HepG2 (cell line): ENCODE measurements around the gene LDLRAD4. TPM values are rescaled to one million over a fixed set of nuclear protein-coding genes. Genes with fewer than 3 reads are reported as not detected.

Experiments
- ATM ChIP-seq: fragments of 450-650 bp; IDR thresholded peaks from 2 replicates; pipeline ENCODE4 v1.7.1; 2017; ENCODE audit warnings: mild to moderate bottlenecking, borderline replicate concordance
- DR1 ChIP-seq: sonication (generic); formaldehyde crosslinking; IDR thresholded peaks from 2 replicates; pipeline ENCODE4 v1.8.0; 2021; ENCODE audit warnings: mild to moderate bottlenecking, missing genetic modification reagents, inconsistent platforms
- FOXO1 ChIP-seq: sonication (generic); formaldehyde crosslinking; IDR thresholded peaks from 2 replicates; pipeline ENCODE4 v1.4.0; 2020; ENCODE audit warnings: missing genetic modification reagents
- KDM2A ChIP-seq: sonication (generic); formaldehyde crosslinking; IDR thresholded peaks from 2 replicates; pipeline ENCODE4 v1.4.0; 2020; ENCODE audit warnings: low read depth, missing genetic modification reagents, borderline replicate concordance
- MBNL3 ChIP-seq: fragments of 250-450 bp; sonication (Bioruptor Pico); conservative IDR thresholded peaks from 2 replicates; pipeline ENCODE4 v1.8.0; 2022; ENCODE audit warnings: mild to moderate bottlenecking, inconsistent platforms
- NAIF1 ChIP-seq: sonication (generic); formaldehyde crosslinking; IDR thresholded peaks from 2 replicates; pipeline ENCODE4 v1.5.0; 2020; ENCODE audit warnings: mild to moderate bottlenecking, missing genetic modification reagents, borderline replicate concordance
- NFATC3 ChIP-seq: sonication (generic); formaldehyde crosslinking; IDR thresholded peaks from 2 replicates; pipeline ENCODE4 v1.5.1; 2020; ENCODE audit warnings: mild to moderate bottlenecking, missing genetic modification reagents
- PCBP1 ChIP-seq: fragments of 200-400 bp; formaldehyde crosslinking; IDR thresholded peaks from 2 replicates; pipeline ENCODE4 v1.6.1; 2017; ENCODE audit warnings: mild to moderate bottlenecking, low read depth, low read length, borderline replicate concordance
- PPARG ChIP-seq: conservative IDR thresholded peaks from 2 replicates; pipeline ENCODE4 v1.6.1; 2016; ENCODE audit warnings: missing biosample characterization, missing genetic modification reagents
- ZBTB7B ChIP-seq: sonication (generic); formaldehyde crosslinking; IDR thresholded peaks from 2 replicates; pipeline ENCODE4 v1.4.0; 2020; ENCODE audit warnings: missing genetic modification reagents
- ZNF101 ChIP-seq: sonication (generic); formaldehyde crosslinking; IDR thresholded peaks from 2 replicates; pipeline ENCODE4 v1.4.0; 2020; ENCODE audit warnings: mild to moderate bottlenecking, low read depth, missing genetic modification reagents, borderline replicate concordance
- ZNF44 ChIP-seq: sonication (generic); formaldehyde crosslinking; IDR thresholded peaks from 2 replicates; pipeline ENCODE4 v1.5.1; 2020; ENCODE audit warnings: mild to moderate bottlenecking, missing genetic modification reagents
- ZNF589 ChIP-seq: sonication (generic); formaldehyde crosslinking; conservative IDR thresholded peaks from 2 replicates; pipeline ENCODE4 v1.8.0; 2022; ENCODE audit warnings: mild to moderate bottlenecking, moderate library complexity, missing genetic modification reagents
- ZNF614 ChIP-seq: IDR thresholded peaks from 2 replicates; pipeline ENCODE4 v1.6.1; 2018; ENCODE audit warnings: missing biosample characterization, missing genetic modification reagents, inconsistent platforms, borderline replicate concordance
- ZNF773 ChIP-seq: sonication (generic); formaldehyde crosslinking; IDR thresholded peaks from 2 replicates; pipeline ENCODE4 v1.4.0; 2020; ENCODE audit warnings: missing genetic modification reagents, borderline replicate concordance
- ZNF792 ChIP-seq: IDR thresholded peaks from 2 replicates; pipeline ENCODE4 v1.6.1; 2016
- polyA plus RNA-seq, 8 experiments: library from polyadenylated mRNA; depleted of rRNA in 3 of 8; stranded (reverse) in 7 of 8; unstranded in 1 of 8; fragments of >200 nt; fragmentation: Illumina TruSeq in 4 of 8; extraction: Trizol in 4 of 8; gene quantifications; 2 replicates each; pipeline versions ENCODE4 v1.2.1 to v1.2.3, GENCODE V29; 2011 to 2016; ENCODE audit warnings: low read depth in 4 of 8, missing spikeins in 1 of 8, mixed read lengths in 1 of 8; ENCODE audit not compliant: insufficient read depth in 1 of 8
- total RNA-seq, 5 experiments: library from RNA; depleted of rRNA; stranded (reverse); fragments of >200 nt; fragmentation: Illumina TruSeq; extraction: Trizol; gene quantifications; 2 replicates each; pipeline ENCODE4 v1.2.3, GENCODE V29; 2016; ENCODE audit warnings: low read depth in 1 of 5
- TF ChIP-seq, protein P1 (sequence below): sonication (generic); formaldehyde crosslinking; IDR thresholded peaks from 2 replicates; pipeline ENCODE4 v1.5.0; 2020; ENCODE audit warnings: missing genetic modification reagents
- TF ChIP-seq, protein P2 (sequence below): IDR thresholded peaks from 2 replicates; pipeline ENCODE4 v1.6.1; 2016; ENCODE audit warnings: low read depth, borderline replicate concordance
- TF ChIP-seq, protein P3 (sequence below): sonication (generic); formaldehyde crosslinking; conservative IDR thresholded peaks from 2 replicates; pipeline ENCODE4 v1.8.0; 2022; ENCODE audit warnings: mild to moderate bottlenecking, moderate library complexity, missing genetic modification reagents
- TF ChIP-seq, protein P4 (sequence below): sonication (generic); formaldehyde crosslinking; conservative IDR thresholded peaks from 2 replicates; pipeline ENCODE4 v1.8.0; 2022; ENCODE audit warnings: missing genetic modification reagents
- TF ChIP-seq, protein P5 (sequence below): sonication (generic); formaldehyde crosslinking; conservative IDR thresholded peaks from 2 replicates; pipeline ENCODE4 v1.4.0; 2020; ENCODE audit warnings: missing genetic modification reagents
- TF ChIP-seq, protein P6 (sequence below): sonication (generic); formaldehyde crosslinking; IDR thresholded peaks from 2 replicates; pipeline ENCODE4 v1.8.0; 2022; ENCODE audit warnings: missing genetic modification reagents, mild to moderate bottlenecking, borderline replicate concordance

The LDLRAD4 gene
- total and polyA plus RNA-seq, 2 of the 13 experiments (the other 11 are each of a cell fraction or from before 2014, with no cell fraction given) = 13.6 to 20.9 TPM

DNA sequence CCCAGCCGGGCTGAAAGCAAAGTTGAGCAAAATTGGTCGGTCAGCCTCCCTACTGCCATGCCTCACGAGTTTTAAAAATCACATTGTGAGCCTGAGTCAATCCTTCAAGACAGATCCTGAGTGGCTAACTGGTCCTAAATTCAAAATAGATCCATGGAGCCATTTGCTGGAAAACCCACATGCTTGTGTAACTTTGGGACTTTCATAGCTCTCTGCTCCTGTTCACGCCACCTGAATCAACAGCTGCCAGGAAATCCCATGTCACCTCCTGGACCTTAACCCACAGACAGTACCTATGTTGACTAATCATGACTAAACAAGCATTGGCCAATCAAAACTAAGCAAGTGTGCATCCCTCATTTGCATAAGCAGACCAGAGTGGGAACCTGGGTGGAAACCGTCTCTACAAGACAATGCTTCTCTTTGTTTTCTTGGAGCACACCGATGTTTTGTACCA lies 42.8 kb upstream of the LDLRAD4 start (continued):
- TF ChIP-seq, protein P1, sequence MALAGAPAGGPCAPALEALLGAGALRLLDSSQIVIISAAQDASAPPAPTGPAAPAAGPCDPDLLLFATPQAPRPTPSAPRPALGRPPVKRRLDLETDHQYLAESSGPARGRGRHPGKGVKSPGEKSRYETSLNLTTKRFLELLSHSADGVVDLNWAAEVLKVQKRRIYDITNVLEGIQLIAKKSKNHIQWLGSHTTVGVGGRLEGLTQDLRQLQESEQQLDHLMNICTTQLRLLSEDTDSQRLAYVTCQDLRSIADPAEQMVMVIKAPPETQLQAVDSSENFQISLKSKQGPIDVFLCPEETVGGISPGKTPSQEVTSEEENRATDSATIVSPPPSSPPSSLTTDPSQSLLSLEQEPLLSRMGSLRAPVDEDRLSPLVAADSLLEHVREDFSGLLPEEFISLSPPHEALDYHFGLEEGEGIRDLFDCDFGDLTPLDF (CRISPR knock-in tag) = no peak
- no peak for TF ChIP-seq KDM2A (CRISPR knock-in tag)
- TF ChIP-seq PCBP1 = no peak
- TF ChIP-seq, protein P2, sequence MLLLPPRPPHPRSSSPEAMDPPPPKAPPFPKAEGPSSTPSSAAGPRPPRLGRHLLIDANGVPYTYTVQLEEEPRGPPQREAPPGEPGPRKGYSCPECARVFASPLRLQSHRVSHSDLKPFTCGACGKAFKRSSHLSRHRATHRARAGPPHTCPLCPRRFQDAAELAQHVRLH (CRISPR knock-in tag) = no peak
- no peak for TF ChIP-seq ZNF101 (CRISPR knock-in tag)
- TF ChIP-seq MBNL3 (CRISPR knock-in tag) = no peak
- TF ChIP-seq ZNF773 = no peak
- no peak for TF ChIP-seq NFATC3 (CRISPR knock-in tag)
- no peak for TF ChIP-seq ZNF614 (CRISPR knock-in tag)
- TF ChIP-seq ZNF792 (CRISPR knock-in tag) = no peak
- peak; percentile 84 for TF ChIP-seq FOXO1 (CRISPR knock-in tag)
- TF ChIP-seq ZNF44 (CRISPR knock-in tag) = peak; percentile 41; the same call in 1 of the 2 replicates
- TF ChIP-seq PPARG (CRISPR knock-in tag) = no peak; the same call in 1 of the 2 replicates
- TF ChIP-seq NAIF1 (CRISPR knock-in tag) = no peak
- TF ChIP-seq ZNF589 = no peak
- peak; percentile 83; the same call in 1 of the 2 replicates for TF ChIP-seq ATM
- TF ChIP-seq, protein P3, sequence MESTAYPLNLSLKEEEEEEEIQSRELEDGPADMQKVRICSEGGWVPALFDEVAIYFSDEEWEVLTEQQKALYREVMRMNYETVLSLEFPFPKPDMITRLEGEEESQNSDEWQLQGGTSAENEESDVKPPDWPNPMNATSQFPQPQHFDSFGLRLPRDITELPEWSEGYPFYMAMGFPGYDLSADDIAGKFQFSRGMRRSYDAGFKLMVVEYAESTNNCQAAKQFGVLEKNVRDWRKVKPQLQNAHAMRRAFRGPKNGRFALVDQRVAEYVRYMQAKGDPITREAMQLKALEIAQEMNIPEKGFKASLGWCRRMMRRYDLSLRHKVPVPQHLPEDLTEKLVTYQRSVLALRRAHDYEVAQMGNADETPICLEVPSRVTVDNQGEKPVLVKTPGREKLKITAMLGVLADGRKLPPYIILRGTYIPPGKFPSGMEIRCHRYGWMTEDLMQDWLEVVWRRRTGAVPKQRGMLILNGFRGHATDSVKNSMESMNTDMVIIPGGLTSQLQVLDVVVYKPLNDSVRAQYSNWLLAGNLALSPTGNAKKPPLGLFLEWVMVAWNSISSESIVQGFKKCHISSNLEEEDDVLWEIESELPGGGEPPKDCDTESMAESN (CRISPR knock-in tag) = 0 out of 2 replicates have a peak, but pooled peaks have one; percentile 44
- TF ChIP-seq, protein P4, sequence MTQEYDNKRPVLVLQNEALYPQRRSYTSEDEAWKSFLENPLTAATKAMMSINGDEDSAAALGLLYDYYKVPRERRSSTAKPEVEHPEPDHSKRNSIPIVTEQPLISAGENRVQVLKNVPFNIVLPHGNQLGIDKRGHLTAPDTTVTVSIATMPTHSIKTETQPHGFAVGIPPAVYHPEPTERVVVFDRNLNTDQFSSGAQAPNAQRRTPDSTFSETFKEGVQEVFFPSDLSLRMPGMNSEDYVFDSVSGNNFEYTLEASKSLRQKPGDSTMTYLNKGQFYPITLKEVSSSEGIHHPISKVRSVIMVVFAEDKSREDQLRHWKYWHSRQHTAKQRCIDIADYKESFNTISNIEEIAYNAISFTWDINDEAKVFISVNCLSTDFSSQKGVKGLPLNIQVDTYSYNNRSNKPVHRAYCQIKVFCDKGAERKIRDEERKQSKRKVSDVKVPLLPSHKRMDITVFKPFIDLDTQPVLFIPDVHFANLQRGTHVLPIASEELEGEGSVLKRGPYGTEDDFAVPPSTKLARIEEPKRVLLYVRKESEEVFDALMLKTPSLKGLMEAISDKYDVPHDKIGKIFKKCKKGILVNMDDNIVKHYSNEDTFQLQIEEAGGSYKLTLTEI (CRISPR knock-in tag) = no peak
- TF ChIP-seq ZBTB7B = no peak; the same call in 1 of the 2 replicates
- TF ChIP-seq, protein P5, sequence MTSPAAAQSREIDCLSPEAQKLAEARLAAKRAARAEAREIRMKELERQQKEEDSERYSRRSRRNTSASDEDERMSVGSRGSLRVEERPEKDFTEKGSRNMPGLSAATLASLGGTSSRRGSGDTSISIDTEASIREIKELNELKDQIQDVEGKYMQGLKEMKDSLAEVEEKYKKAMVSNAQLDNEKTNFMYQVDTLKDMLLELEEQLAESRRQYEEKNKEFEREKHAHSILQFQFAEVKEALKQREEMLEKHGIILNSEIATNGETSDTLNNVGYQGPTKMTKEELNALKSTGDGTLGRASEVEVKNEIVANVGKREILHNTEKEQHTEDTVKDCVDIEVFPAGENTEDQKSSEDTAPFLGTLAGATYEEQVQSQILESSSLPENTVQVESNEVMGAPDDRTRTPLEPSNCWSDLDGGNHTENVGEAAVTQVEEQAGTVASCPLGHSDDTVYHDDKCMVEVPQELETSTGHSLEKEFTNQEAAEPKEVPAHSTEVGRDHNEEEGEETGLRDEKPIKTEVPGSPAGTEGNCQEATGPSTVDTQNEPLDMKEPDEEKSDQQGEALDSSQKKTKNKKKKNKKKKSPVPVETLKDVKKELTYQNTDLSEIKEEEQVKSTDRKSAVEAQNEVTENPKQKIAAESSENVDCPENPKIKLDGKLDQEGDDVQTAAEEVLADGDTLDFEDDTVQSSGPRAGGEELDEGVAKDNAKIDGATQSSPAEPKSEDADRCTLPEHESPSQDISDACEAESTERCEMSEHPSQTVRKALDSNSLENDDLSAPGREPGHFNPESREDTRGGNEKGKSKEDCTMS (CRISPR knock-in tag) = no peak
- TF ChIP-seq, protein P6, sequence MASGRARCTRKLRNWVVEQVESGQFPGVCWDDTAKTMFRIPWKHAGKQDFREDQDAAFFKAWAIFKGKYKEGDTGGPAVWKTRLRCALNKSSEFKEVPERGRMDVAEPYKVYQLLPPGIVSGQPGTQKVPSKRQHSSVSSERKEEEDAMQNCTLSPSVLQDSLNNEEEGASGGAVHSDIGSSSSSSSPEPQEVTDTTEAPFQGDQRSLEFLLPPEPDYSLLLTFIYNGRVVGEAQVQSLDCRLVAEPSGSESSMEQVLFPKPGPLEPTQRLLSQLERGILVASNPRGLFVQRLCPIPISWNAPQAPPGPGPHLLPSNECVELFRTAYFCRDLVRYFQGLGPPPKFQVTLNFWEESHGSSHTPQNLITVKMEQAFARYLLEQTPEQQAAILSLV (CRISPR knock-in tag) = no peak
- no peak for TF ChIP-seq DR1 (CRISPR knock-in tag)
